ENCODE measurements around the gene POLR2J3.
"Not testable (repeated sequence)": the region's sequence is repeated elsewhere in the genome, so short reads cannot be mapped to it uniquely, and the experiment has no call there.

The POLR2J3 gene

GRCh38 chr7:102545288-102545687, 27.1 kb downstream of the POLR2J3 start:
- H3K27ac Mint-ChIP-seq, CTCF ChIA-PET, H3K9me3 Mint-ChIP-seq, H3K27me3 Mint-ChIP-seq, H3K4me3 Mint-ChIP-seq, H3K4me1 Mint-ChIP-seq, H3K36me3 Mint-ChIP-seq, DNase-seq: not testable (repeated sequence)

DNA sequence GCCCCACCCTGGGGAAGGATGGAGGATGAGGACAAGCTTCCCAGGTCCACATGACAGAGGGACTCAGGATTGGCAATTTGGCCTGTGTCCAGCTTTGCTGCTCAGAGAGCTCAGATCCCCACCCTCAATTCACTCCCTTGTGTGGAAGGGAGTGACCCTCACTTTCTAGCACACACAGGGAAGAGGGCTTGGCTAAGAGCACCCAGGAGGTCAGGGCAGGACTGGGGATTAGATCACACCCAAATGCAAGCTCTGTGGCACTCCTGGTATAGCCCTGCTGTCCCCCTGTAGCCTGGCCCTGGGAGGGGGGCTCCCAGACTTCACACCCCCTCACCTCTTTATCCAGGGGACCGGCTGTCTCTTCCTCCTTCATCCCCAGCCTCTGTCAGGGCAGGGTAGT, 28.0 kb downstream of the POLR2J3 start:
- H3K9me3 Mint-ChIP-seq, DNase-seq, H3K36me3 Mint-ChIP-seq, H3K4me3 Mint-ChIP-seq, CTCF ChIA-PET, H3K4me1 Mint-ChIP-seq, H3K27ac Mint-ChIP-seq, H3K27me3 Mint-ChIP-seq: not testable (repeated sequence)

DNA sequence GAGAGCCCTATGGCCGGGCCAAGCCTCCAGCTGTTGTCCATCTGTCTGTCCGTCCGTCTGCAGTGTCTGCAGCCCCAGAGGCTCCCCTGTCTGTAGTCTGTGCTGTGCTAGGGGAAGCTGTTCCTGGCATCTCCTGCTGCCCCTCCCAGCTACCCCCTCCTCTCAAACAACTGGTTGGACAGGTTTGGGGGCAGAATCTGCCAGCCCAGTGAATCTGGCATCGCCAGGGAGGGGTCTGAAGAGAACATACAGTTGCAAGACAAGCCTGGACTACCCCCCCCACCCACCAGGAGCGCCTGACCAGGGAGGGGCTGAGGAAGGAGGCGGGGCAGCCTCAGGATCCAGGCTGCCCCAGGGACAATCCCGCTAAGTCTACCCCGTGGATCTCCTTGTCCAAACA, 28.8 kb downstream of the POLR2J3 start, which contains the start of gene UPK3BL2:
TSS of gene UPK3BL2 (minus strand) at position 101 of the 400 bp plus-strand sequence. CDS start at position 41, 60 bp downstream.
- H3K27me3 Mint-ChIP-seq, H3K9me3 Mint-ChIP-seq, H3K27ac Mint-ChIP-seq, H3K4me1 Mint-ChIP-seq, DNase-seq, H3K36me3 Mint-ChIP-seq, H3K4me3 Mint-ChIP-seq, CTCF ChIA-PET: not testable (repeated sequence)

DNA sequence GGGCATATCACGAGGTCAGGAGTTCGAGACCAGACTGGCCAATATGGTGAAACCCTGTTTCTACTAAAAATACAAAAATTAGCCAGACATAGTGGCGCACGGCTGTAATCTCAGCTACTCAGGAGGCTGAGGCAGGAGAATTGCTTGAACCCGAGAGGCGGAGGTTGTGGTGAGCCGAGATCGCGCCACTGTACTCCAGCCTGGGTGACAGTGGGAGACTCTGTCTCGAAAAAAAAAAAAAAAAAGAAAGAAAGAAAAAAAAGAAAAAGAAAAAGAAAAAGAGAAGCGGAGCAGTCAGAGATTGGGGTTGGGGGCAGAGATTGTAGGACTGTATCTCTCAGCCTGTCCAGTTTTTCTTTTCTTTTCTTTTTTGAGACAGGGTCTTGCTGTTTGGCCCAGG, 29.6 kb downstream of the POLR2J3 start:
- CTCF ChIA-PET, H3K9me3 Mint-ChIP-seq, H3K4me3 Mint-ChIP-seq, H3K27ac Mint-ChIP-seq, H3K4me1 Mint-ChIP-seq, H3K27me3 Mint-ChIP-seq, H3K36me3 Mint-ChIP-seq, DNase-seq: not testable (repeated sequence)

- DNase-seq, H3K9me3 Mint-ChIP-seq, H3K27ac Mint-ChIP-seq, H3K36me3 Mint-ChIP-seq, H3K4me1 Mint-ChIP-seq, H3K27me3 Mint-ChIP-seq, H3K4me3 Mint-ChIP-seq, CTCF ChIA-PET: not testable (repeated sequence)
Observed at GRCh38 chr7:102542083-102542482, 30.3 kb downstream of the POLR2J3 start.

DNA sequence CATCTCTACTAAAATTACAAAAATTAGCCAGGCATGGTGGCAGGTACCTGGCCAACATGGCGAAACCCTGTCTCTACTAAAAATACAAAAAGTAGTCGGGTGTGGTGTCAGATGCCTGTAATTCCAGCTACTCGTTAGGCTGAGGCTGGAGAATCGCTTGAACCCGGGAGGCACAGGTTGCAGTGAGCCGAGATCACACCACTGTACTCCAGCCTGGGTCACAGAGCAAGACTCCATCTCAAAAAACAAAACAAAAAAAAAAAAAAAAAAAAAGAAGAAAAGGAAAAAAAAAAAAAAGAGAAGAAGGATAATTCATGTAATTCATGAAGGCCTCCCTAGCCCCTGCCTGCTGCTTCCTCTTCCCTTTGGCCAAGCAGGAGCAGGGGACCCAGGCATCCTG, 31.8 kb downstream of the POLR2J3 start:
- H3K4me3 Mint-ChIP-seq, H3K36me3 Mint-ChIP-seq, DNase-seq, H3K9me3 Mint-ChIP-seq, H3K27me3 Mint-ChIP-seq, CTCF ChIA-PET, H3K27ac Mint-ChIP-seq, H3K4me1 Mint-ChIP-seq: not testable (repeated sequence)

DNA sequence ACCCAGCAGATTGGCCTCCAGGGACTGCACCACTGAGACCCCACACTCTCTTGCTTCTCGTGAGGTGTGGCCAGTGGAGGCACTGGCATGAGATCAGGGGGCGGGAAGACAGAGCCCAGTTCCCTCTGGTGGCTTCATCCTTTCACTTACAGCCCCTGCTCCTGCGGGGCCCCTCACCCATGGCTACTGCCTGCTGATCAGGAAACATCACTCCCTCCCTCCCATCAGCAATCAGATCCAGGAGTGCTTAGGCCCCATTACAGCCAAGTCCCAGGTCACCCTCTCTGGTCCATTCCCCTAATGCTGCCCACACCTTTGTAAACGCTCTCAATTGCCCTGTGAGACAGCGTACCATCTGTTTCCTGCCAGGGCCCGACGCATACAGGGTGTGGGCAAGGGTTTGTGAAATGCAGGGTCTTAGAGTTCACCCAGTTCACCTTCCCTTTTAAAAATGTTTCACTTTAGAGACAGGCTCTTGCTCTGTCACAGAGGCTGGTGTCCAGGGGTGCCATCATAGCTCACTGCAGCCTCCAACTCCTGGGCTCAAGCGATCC, 37.2 kb downstream of the POLR2J3 start:
- H3K27ac Mint-ChIP-seq, DNase-seq, H3K4me1 Mint-ChIP-seq, CTCF ChIA-PET, H3K36me3 Mint-ChIP-seq, H3K27me3 Mint-ChIP-seq, H3K9me3 Mint-ChIP-seq, H3K4me3 Mint-ChIP-seq: not testable (repeated sequence)

DNA sequence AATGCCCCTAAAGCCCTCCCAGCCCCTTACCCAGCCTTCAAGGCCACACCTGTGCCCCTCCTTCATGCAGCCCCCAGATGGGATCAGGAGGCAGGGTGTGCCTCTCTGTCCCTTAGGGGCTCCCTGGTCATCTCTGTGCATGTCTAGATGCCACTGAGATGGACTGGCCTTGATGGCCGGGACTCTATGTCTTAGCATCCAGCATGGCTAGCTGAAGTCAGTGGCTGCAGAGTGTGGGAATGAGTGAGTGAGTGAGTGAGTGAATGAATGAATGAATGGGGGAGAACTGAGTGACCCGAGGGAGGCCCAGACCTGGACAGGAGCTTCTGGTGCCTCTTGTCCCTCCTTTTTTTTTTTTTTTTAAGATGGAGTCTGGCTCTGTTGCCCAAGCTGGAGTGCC, 40.3 kb downstream of the POLR2J3 start:
- H3K9me3 Mint-ChIP-seq, H3K4me1 Mint-ChIP-seq, H3K27ac Mint-ChIP-seq, CTCF ChIA-PET, H3K36me3 Mint-ChIP-seq, H3K4me3 Mint-ChIP-seq, H3K27me3 Mint-ChIP-seq, DNase-seq: not testable (repeated sequence)

DNA sequence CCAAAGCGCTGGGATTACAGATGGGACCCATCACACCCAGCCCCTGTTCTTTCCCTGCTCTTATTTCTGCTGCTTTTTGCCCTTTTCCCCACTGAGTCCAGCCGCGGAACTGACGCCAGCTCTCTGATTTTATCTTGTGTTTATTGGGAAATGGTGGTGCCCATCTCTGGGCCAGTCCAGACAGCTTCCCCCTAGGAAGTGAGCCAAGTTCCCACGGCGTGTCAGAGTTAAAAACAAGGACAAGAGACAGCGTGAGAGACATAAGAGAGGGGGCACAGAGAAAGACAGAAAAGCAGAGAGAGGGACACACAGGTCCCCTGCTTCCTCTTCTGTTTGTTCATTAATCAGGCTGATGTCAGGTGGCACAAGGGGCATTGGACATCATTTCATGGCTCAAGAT, 40.8 kb downstream of the POLR2J3 start:
- H3K27me3 Mint-ChIP-seq, H3K27ac Mint-ChIP-seq, CTCF ChIA-PET, H3K4me1 Mint-ChIP-seq, H3K4me3 Mint-ChIP-seq, H3K36me3 Mint-ChIP-seq, H3K9me3 Mint-ChIP-seq, DNase-seq: not testable (repeated sequence)

DNA sequence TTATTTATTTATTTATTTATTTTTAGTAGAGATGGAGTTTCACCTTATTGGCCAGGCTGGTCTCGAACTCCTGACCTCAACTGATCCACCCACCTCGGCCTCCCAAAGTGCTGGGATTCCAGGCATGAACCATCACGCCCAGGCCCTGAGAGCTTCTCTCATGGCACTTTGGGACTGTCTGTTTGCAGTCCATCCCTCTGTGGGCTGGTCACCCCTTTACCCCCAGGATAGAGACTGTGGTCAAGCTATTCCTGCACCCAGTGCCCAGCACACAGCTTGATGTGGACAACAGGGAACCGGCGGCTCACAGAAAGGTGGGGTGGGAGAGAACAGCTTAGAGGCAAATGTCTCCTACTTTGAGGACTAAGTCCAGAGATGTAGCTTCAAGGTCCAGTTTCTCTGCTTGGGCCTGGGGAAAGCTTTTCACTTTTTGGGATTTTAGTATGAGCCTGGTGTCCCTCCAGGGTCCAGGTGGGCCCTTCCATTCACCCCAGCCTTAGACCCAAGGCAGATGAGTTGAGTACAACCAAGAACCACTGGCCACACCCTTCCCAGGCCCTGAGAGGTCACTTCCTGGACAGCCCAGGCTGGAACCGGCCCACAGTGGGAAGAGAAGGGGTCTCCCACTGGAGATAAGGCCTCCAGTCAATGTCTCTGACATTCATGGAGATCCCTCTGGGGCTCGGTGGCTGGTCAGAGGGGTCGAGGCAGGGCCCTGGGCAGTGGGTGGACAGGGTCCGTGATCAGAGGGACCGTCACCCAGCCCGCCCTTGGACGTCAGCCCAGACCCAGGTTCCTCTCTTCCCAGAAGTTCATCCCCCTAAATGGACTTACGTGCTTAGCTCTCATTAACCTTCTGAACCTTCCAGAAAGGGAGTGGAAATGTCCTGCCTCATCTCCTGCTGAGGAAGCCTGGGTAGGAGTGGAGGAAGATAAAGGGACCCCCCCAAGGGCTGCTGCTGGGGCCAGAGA, 44.3 kb downstream of the POLR2J3 start:
- CTCF ChIA-PET, H3K27ac Mint-ChIP-seq, H3K4me1 Mint-ChIP-seq, H3K9me3 Mint-ChIP-seq, H3K36me3 Mint-ChIP-seq, DNase-seq, H3K27me3 Mint-ChIP-seq, H3K4me3 Mint-ChIP-seq: not testable (repeated sequence)

DNA sequence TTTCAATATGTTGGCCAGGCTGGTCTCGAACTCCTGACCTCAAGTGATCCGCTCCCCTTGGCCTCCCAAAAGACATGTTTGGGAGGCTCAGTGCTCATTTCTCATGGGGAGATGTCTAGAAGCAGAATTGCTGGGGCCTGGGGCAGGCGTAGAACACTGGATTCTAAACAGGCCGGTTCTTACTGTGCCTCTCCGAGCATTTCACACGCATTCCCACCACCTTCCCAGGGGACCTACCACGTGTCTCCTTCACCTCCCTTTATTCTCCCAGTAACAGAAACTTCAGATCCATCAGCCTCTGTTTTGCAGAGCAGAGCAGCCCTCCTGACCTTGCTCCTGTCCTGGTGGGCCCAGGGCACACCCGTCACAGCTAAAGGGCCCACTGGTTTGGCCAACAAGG, 45.2 kb downstream of the POLR2J3 start:
- not testable (repeated sequence) for H3K27me3 Mint-ChIP-seq

GRCh38 chr7:102524803-102525202, 47.6 kb downstream of the POLR2J3 start:
- DNase-seq, H3K9me3 Mint-ChIP-seq, CTCF ChIA-PET, H3K27ac Mint-ChIP-seq, H3K36me3 Mint-ChIP-seq, H3K4me1 Mint-ChIP-seq, H3K4me3 Mint-ChIP-seq, H3K27me3 Mint-ChIP-seq: not testable (repeated sequence)

More for the DNA sequence above, 45.2 kb downstream of the POLR2J3 start:
- H3K36me3 Mint-ChIP-seq, H3K4me3 Mint-ChIP-seq, H3K9me3 Mint-ChIP-seq, CTCF ChIA-PET, H3K27ac Mint-ChIP-seq, DNase-seq, H3K4me1 Mint-ChIP-seq: not testable (repeated sequence)

GRCh38 chr7:102520797-102521196, 51.6 kb downstream of the POLR2J3 start:
- H3K9me3 Mint-ChIP-seq, H3K27ac Mint-ChIP-seq, H3K4me3 Mint-ChIP-seq, H3K36me3 Mint-ChIP-seq, CTCF ChIA-PET, H3K27me3 Mint-ChIP-seq, DNase-seq, H3K4me1 Mint-ChIP-seq: not testable (repeated sequence)

DNA sequence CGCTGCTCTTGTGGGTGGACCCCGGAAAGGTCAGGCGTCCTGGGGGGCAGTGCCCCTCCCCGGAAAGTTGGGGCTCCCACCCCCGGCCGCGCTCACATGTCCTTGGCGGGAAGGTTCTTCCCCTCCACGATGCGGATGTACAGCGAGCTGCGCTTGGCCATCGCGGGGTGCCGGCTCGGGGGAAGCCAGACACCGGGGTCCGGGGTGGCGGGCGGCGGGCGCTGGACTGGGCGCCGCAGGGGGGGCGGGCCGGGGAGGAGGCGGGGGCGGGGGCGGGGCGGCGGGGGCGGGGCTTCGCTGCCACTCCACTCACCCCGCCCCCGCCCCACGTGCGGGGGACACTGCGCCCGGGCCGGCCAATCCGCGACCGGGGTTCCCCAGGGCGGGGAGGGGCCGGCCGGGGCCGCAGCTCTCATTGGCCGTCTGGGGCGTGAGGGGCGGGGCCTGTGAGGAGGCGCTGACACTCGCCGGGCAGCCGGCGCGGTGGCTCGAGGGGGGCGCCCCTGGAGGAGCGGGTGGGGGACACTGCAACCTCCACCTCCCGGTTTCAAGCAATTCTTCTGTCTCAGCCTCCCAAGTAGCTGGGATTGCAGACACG, 54.7 kb downstream of the POLR2J3 start, which contains the start of gene RASA4B:
TSS of gene RASA4B (minus strand) at position 228 of the 598 bp plus-strand sequence. CDS start at position 161, 67 bp downstream.
- H3K27ac Mint-ChIP-seq, H3K4me1 Mint-ChIP-seq, H3K27me3 Mint-ChIP-seq, H3K9me3 Mint-ChIP-seq, CTCF ChIA-PET, H3K36me3 Mint-ChIP-seq, H3K4me3 Mint-ChIP-seq: not testable (repeated sequence)
- DNase-seq: peak; percentile 39
